ENCODE results near the gene POLR3E. TPM values are rescaled to one million over a fixed set of nuclear protein-coding genes. Genes with fewer than 3 reads are reported as not detected.

The POLR3E gene
- total RNA-seq, 2 experiments from 2014 or later: 108 to 113 TPM

DNA sequence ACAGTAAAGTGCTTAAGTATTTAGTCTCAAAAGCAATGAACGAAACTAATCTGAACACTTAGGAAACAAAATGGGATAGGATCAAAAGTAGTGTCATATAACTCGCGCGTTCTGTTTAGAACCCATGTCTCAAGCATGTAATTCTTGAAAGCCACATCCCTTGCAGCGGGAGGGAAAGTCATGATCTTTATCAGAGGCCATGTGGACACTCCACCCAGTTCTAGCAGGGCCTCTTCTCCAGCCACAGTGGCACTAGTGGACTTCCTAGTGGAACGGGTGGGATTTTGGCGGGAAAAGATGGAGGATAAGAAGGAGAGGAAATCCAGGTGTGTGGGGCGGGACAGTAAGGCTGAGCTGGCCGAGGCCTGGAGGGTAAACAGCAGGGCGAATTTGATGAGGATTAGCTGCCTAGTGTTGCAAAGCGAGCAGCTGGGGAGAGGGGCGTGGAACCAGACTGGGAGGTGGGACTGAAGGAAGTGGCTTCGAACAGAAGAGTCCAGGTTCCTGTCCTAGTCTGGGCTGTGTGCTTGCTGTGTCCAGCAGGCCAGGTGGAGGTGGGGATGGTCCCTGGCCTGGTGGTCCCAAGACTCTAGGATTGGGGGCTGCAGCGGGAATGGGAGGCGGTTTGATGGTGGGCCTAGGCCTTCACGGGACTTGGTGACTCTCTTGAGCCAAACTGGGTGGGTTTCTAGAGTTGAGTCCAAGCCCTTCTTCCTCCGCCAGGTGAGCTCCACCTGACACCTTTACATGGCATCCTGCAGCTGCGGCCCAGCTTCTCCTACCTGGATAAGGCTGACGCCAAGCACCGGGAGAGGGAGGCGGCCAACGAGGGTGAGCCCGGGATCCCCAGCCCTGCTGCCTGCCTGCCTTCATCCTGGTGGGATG is 15.9 kb downstream of the POLR3E start:
- ChIA-PET CTCF (interaction anchor here (0.7 to 2.4 kb wide), 2 partner anchors 13 to 792 kb away, joined by 6 to 7 read pairs; no protein-coding TSS in a partner anchor), POLR2A (interaction anchor here (0.6 kb wide), 1 partner anchor 54 kb away, joined by 4 read pairs; no protein-coding TSS in a partner anchor)

DNA sequence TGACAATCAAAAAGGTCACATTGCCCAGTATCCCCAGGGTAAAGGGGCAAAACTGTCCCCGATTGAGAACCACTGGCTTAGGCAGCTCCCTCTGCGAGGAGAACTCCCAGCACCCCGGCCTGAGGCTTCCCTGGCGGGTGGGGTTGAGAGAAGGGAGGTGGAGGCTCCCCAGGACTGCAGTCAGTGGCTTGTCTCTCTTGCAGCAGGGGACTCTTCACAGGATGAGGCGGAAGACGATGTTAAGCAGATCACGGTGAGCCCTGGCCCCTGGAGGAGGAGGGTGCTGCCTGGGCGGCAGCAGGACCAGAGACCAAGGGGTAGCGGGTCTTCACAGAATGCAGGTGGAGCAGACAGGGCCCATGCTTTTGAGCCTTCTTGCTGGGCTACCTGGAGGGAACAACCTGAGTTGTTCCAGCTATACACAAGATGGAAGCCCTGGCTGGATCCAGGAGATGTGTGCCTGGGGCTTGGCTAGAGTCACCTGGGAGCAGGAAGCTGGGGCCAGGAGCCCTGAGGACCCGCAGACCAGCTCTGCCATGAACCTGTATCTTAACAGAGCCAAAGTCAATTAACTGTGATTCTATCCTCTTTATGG is 16.8 kb downstream of the POLR3E start:
- ChIA-PET CTCF (interaction anchor here (2.4 kb wide), 1 partner anchor 14 kb away, joined by 7 read pairs; no protein-coding TSS in a partner anchor), POLR2A (no interaction called here)

DNA sequence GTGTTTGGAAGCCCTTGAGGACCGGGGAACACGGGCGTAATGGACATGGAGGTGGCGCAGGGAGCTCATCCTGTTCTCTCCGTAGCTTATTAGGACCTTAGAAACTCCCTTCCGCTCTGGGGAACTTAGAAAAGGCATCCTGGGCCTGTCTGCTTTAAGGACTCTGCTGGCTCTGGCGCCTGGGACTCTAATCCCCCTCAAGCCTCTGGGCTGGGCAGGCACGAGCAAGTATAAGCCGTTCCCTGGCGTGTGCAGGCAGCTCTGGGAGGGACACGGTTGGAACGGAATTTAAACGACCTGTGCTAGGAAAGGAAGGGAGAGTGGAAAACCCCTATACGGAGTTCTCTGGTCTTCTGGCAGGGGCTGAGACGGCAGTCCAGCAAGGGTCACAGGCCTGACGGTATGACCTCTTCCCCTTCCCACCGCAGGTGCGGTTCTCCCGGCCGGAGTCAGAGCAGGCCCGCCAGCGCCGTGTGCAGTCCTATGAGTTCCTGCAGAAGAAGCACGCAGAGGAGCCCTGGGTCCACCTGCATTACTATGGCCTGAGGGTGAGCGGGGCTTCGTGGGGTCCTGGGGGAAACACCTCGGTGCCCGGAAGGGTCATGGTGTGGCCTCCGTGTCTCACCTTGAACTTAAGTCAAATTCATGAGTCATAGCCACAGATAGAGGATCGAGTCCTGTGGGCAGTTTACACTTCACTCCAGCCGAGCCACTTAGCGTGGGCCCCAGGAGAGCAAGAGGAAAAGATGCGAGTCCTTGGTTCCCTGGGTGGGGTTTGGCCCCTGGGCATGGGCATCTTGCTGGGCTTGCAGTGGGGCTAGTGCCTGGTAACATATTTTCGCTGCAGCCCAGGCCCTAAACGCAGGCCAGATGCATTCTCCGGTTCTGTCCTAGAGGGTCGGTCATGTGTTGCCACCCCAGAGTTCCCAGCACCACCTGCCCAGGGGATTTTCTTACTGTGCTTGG is 17.7 kb downstream of the POLR3E start:
- CTCF ChIA-PET: interaction anchor here (2.4 kb wide), 1 partner anchor 14 kb away, joined by 7 read pairs; no protein-coding TSS in a partner anchor
- POLR2A ChIA-PET: no interaction called here

DNA sequence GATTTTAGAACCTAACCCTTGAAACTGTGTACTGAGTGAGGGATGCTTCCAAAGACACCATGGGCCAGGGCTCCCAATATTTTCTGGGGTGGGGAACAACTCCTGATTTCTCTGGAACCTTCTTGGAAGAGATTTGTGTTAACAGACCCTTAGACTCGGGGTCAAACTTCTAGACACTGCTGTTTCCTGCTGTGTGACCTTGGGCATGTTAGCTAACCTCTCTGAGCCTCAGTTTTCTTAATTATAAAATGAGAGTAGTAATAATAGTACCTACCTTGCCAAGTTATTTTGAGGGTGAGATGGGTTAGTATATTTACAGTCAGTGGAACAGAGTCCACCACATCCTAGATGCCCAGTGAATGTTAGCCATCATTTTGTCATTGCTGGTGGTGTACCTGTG is 18.8 kb downstream of the POLR3E start:
- ChIA-PET POLR2A (no interaction called here), CTCF (no interaction called here)

DNA sequence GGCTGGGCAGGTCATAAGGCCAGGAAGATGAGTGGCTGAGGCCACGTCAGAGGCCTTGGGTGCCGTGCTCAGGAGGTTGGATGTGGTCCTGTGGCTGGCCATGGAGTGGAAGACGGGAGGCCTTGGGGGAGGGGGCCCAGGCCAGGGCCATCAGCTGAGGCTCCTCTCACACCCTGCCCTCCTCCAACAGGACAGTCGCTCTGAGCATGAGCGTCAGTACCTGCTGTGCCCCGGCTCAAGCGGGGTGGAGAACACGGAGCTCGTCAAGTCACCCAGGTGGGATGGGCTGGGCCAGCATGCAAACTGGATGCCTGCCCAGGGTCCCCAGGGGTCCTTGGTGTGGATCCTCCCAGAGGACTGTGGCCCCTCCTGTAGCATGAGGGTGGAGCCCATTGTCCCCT is 19.2 kb downstream of the POLR3E start:
- CTCF ChIA-PET: no interaction called here
- POLR2A ChIA-PET: no interaction called here

DNA sequence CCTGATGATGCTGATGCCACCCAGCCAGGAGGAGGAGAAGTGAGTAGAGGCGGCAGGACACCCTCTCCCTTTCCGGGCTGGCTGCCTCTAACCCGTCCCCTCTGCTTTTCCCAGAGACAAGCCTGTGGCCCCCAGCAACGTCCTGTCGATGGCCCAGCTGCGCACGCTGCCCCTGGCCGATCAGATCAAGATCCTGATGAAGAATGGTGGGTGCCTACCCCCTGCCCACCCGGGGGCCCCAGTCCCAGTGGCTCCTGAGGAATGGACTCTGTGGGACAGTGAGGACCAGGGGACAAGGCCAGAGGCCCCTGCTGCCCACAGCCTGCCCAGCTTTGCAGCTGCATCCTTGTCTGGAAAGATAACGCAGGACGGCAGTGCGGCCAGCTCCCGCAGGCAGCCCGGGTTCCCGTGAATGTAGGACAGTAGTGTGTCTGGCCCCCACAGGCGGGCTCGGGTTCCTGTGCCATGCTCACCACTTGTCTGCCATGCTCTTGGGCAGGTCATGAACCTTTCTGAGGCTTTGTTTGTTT is 19.9 kb downstream of the POLR3E start:
- ChIA-PET POLR2A (interaction anchor here (0.6 kb wide), 1 partner anchor 61 kb away, joined by 4 read pairs; no protein-coding TSS in a partner anchor), CTCF (interaction anchor here (1.8 kb wide), 1 partner anchor 17 kb away, joined by 3 read pairs; no protein-coding TSS in a partner anchor)

DNA sequence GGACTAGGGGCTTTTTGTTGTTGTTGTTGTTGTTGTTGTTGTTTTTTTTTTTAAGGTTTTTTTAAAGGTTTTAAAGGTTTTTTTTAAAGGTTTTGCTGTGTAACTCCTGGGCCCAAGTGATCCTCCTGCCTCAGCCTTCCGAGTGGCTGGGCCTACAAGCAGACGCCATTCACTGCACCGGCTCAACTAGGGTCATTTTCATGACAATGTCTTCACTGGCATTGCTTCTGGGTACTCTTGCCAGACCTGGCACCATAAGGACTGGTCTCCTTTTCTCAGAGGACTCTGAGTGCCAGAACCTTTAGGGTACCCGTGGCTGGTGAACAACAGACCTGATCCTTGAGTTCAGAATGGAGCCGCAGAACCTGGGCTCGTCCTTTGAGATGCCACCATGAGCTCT is 20.4 kb downstream of the POLR3E start:
- ChIA-PET CTCF (interaction anchor here (1.8 to 2.2 kb wide), 2 partner anchors 16 to 17 kb away, joined by 3 to 5 read pairs; no protein-coding TSS in a partner anchor), POLR2A (interaction anchor here (0.6 kb wide), 1 partner anchor 60 kb away, joined by 4 read pairs; no protein-coding TSS in a partner anchor)

DNA sequence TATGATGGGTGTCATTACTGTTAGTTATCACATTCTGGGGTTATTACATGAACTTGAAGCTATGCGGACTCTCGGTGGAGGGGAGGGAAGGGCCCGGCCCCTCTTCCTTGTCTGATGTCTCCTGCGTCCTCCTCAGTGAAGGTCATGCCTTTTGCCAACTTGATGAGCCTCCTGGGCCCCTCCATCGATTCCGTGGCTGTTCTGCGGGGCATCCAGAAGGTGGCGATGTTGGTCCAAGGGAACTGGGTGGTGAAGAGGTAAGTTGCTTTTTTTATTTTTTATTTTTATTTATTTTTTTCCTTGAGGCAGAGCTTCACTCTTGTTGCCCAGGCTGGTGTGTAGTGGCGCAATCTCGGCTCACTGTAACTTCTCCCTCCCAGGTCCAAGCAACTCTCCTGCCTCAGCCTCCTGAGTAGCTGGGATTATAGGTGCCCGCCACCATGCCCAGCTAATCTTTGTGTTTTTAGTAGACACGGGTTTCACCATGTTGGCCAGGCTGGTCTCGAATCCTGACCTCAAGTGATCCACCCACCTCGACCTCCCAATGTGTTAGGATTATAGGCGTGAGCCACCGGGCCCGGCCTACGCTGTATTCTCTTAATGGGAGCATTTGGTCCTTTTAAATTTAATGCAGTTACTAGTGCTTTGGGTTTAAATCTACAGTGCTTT is 21.6 kb downstream of the POLR3E start:
- ChIA-PET CTCF (interaction anchor here (0.6 to 2.2 kb wide), 12 partner anchors 9 to 800 kb away, joined by 3 to 5 read pairs (median 4); no protein-coding TSS in a partner anchor), POLR2A (no interaction called here)

DNA sequence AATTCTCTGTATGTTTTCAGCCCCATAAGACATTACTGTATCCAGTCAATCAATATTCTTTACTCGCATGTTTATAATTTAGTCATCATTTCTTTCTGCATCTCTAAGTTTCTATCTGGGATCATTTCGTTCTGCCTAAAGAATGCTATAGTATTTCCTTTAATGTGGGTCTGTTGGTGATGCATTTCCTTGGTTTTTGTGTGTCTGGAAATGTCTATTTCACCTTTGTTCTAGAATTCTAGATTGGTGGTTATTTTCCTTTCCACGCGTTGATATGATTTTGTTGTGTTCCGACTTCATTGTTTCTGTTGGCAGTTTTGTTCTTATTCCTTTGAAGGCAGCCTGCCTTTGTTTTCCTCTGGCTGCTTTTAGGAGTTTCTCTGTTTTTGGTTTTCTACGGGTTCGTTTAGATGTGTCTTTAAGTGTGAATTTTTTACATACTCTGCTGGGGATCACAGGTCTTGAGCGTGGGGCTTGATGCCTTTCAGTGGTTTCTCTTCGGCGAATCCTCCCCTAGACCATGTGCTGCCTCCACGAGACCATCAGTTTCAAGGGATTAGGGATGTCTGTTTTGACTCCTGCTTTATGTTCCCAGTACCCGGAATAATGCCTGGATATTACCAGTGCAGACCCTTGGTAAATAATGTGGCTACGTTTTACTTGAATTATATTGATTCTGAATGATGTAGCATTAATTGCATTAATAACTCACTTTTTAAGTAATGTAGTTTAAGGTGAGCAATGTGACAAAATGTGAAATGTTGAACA is 23.5 kb downstream of the POLR3E start:
- POLR2A ChIA-PET: no interaction called here

DNA sequence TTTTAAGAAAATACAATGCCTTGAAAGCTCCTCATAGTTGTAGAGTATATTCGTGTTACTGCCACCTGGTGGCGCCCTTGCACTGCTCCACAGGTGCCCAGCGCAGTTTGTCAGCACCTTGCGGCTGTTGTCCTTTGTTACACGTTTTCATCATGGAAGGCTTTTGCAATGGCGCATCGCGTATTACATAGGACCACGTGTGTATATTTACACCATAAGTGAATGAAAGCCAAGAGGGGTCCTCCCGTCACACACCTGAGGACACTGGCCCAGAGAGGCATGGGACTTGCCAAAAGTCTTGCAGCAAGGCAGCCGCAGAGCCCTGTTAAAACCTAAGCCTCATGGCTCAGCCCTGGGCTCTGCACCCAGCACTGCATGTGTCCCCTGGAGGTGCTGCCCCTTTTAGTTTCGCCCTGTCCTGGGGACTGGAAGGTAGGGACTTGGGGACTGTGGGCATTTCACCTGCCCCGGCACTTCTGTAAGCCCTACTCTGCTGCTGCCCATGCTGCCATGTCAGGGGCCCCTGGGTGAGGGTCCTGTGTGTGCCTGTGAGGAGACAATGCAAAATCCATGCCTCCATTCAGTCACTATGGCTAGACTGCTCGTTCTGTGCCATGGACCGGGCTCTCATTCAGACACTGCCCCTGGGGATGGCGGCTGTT is 24.3 kb downstream of the POLR3E start:
- POLR2A ChIA-PET: no interaction called here
- CTCF ChIA-PET: interaction anchor here (0.5 to 1.6 kb wide), 14 partner anchors 8 to 308 kb away, joined by 3 to 10 read pairs (median 4); no protein-coding TSS in a partner anchor

More for the DNA sequence above, 23.5 kb downstream of the POLR3E start:
- CTCF ChIA-PET: interaction anchor here (0.5 to 1.6 kb wide), 14 partner anchors 9 to 309 kb away, joined by 3 to 10 read pairs (median 4); no protein-coding TSS in a partner anchor

DNA sequence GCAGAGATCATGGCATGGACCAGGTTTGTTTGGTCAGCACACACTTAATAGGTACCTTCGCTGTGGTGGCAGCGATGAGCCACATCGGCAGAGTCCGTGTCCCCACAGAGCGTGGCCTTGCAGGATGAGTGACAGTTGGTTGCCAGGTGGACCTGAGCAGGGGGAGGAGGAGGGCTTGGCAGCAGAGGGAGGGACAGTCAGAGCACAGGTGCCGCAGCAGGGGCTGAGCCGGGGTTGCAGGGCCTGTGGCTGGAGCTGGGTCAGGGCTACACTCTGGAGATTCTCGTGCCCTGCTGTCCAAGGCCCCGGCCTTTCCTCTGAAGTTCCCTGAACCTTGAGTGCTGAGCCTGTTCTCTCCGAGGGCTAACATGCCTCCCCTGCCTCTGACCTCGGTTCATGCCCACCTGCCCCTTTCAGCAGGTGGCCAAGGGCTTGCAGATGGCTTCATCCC is 24.8 kb downstream of the POLR3E start:
- CTCF ChIA-PET: interaction anchor here (1.3 to 1.6 kb wide), 2 partner anchors 47 to 54 kb away, joined by 3 to 7 read pairs; no protein-coding TSS in a partner anchor
- POLR2A ChIA-PET: no interaction called here

DNA sequence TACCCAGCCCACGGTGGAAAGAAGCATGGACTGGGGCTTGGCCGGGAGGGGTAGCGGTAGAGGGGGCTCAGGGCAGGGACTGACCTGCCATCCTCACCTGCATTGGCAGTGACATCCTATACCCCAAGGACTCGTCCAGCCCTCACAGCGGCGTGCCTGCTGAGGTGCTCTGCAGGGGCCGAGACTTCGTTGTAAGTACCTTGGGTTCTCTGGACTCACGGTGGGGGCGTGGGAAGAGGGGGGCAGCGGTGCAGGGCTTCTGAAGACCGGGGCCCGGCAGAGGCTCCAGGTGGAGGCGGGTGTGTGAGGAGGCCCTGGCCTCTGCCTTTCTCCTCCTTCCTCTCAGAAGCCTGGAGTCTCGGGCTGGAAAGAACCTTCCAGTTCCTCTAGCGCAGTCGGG is 25.5 kb downstream of the POLR3E start:
- POLR2A ChIA-PET: no interaction called here
- CTCF ChIA-PET: interaction anchor here (1.8 kb wide), 1 partner anchor 12 kb away, joined by 4 read pairs; no protein-coding TSS in a partner anchor

DNA sequence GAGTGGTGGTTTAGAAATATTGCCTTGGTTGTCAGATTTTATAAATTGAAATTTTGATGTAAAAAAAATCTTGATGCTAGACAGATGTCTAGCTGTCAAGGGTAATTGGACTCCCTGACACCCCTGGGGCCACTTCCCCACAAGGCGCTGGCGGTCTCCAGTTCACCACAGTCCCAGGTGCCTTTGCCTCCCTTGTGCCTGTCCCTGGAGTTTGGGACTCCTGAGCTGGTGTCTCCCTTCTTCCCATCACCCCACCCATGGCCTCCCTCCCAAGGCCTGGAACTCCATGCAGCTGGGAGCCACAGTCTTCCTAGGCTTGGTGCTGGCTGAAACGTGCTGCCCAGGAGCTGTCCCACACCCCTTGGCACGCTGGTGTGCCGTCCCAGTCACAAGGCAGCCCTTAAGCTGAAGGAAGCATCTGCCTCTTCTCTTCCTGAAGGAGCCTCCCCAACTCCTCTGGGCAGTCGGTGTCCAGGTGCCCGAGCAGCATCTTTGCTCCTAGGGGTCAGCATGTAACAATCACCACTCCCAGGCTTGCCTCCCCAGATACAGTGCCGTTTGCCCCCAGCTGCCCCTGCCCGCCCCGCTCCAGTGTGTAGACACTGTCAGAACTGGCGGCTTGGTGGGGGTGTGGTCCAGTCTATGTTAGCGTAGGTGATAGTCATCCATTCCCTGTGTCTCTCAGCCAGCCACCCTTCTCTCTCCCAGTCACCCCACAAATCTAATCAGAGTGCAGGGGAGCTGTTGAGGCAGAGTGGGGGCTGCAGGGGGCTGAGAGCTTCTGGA is 26.2 kb downstream of the POLR3E start:
- ChIA-PET CTCF (interaction anchor here (0.8 to 1.8 kb wide), 2 partner anchors 11 to 50 kb away, joined by 4 read pairs; no protein-coding TSS in a partner anchor), POLR2A (interaction anchor here (1.0 kb wide), 1 partner anchor 10 kb away, joined by 4 read pairs; no protein-coding TSS in a partner anchor)

DNA sequence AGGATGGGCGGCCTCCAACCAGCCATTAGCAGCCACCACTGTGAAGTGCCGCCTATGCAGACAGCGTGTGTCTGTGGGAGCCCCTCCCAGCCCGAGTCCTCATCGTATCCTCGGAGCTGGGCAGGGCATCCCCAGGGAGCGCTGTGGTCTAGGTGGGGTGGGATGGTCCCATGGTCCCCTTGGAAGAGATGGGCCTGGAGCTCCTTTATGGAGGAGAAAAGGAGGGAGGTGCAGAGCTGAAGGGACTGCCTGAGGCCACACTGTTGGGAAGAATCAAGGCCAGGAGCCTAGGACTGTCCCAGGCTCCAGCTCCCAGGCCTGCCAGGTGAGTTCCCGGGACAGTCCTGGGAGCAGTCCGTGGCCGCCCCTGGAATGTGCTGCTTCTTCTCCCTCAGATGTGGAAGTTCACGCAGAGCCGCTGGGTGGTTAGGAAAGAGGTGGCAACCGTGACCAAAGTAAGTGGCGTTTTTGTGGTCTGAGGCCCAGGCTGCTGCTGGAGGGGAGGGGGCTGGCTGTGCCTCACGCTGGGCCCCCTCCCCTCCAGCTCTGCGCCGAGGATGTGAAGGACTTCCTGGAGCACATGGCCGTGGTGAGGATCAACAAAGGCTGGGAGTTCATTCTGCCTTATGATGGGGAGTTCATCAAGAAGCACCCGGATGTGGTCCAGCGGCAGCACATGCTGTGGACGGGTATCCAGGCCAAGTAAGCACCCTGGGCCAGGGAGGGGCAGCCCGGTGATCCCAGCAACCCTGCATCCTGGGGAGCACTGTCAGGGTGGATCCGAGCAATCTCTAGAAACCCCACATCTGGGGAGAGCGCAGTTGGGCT is 27.0 kb downstream of the POLR3E start:
- CTCF ChIA-PET: interaction anchor here (1.8 kb wide), 1 partner anchor 10 kb away, joined by 4 read pairs; no protein-coding TSS in a partner anchor
- POLR2A ChIA-PET: interaction anchor here (1.0 kb wide), 1 partner anchor 9 kb away, joined by 4 read pairs; no protein-coding TSS in a partner anchor

All from activated CD8-positive, alpha-beta memory T cell treated with anti-CD3 and anti-CD28 coated beads for 36 hours (primary cell).